ENCODE data around the gene CCIN.
"Not testable (repeated sequence)": the region's sequence is repeated elsewhere in the genome, so short reads cannot be mapped to it uniquely, and the experiment has no call there.

The CCIN gene

GRCh38 chr9:36161187-36161586, 8.0 kb upstream of the CCIN start:
- DNase-seq = no peak

GRCh38 chr9:36162211-36162738, 6.9 kb upstream of the CCIN start:
- DNase-seq = no peak

GRCh38 chr9:36163049-36163785, 6.0 kb upstream of the CCIN start:
- DNase-seq = no peak

- no peak for DNase-seq
These were observed 5.4 kb upstream of the CCIN start for GRCh38 chr9:36163786-36164170.

GRCh38 chr9:36164372-36164771, 4.8 kb upstream of the CCIN start:
- no peak for DNase-seq

GRCh38 chr9:36164989-36165388, 4.2 kb upstream of the CCIN start:
- DNase-seq = peak in 1 of 3 experiments; percentile 2

GRCh38 chr9:36165826-36166167, 3.4 kb upstream of the CCIN start:
- DNase-seq = no peak

- DNase-seq = peak; percentile 47 to 65 (median 52)
These were observed 2.8 kb upstream of the CCIN start for GRCh38 chr9:36166168-36166927.

GRCh38 chr9:36169708-36170107, 520 bp downstream of the CCIN start:
- no peak for DNase-seq

- DNase-seq = no peak
These were observed 1.3 kb downstream of the CCIN start for GRCh38 chr9:36170531-36170930.

- DNase-seq = no peak
These were observed 4.7 kb downstream of the CCIN start for GRCh38 chr9:36173861-36174260.

- DNase-seq = no peak
These were observed 5.1 kb downstream of the CCIN start for GRCh38 chr9:36174271-36174670.

- no peak for DNase-seq
These were observed 5.5 kb downstream of the CCIN start for GRCh38 chr9:36174731-36175130.

GRCh38 chr9:36175209-36175608, 6.0 kb downstream of the CCIN start:
- DNase-seq = not testable (repeated sequence)

GRCh38 chr9:36176496-36176895, 7.3 kb downstream of the CCIN start:
- not testable (repeated sequence) for DNase-seq

GRCh38 chr9:36177571-36177970, 8.4 kb downstream of the CCIN start:
- DNase-seq = no peak

GRCh38 chr9:36180243-36180642, 11.1 kb downstream of the CCIN start:
- not testable (repeated sequence) for DNase-seq

GRCh38 chr9:36187414-36187813, 18.2 kb downstream of the CCIN start:
- no peak for DNase-seq

- DNase-seq = no peak
These were observed 19.0 kb downstream of the CCIN start for GRCh38 chr9:36188212-36188611.

GRCh38 chr9:36189976-36190375, 20.8 kb downstream of the CCIN start:
- DNase-seq = peak in 1 of 3 experiments; percentile 56

GRCh38 chr9:36190388-36191289, 21.5 kb downstream of the CCIN start, which contains the start of gene CLTA:
TSS of gene CLTA (plus strand) at chr9:36190921. CDS start at chr9:36191057, 136 bp downstream.
- DNase-seq = peak; percentile 91 to 98 (median 92)

GRCh38 chr9:36191290-36191645, 22.1 kb downstream of the CCIN start:
- peak in 2 of 3 experiments; percentile 5 to 60 for DNase-seq

- DNase-seq = peak in 1 of 3 experiments; percentile 18
These were observed 22.5 kb downstream of the CCIN start for GRCh38 chr9:36191686-36192085.

Measured in NCI-H1417 (cell line).